Measurements from ENCODE around the gene SUGCT.

The SUGCT gene

DNA sequence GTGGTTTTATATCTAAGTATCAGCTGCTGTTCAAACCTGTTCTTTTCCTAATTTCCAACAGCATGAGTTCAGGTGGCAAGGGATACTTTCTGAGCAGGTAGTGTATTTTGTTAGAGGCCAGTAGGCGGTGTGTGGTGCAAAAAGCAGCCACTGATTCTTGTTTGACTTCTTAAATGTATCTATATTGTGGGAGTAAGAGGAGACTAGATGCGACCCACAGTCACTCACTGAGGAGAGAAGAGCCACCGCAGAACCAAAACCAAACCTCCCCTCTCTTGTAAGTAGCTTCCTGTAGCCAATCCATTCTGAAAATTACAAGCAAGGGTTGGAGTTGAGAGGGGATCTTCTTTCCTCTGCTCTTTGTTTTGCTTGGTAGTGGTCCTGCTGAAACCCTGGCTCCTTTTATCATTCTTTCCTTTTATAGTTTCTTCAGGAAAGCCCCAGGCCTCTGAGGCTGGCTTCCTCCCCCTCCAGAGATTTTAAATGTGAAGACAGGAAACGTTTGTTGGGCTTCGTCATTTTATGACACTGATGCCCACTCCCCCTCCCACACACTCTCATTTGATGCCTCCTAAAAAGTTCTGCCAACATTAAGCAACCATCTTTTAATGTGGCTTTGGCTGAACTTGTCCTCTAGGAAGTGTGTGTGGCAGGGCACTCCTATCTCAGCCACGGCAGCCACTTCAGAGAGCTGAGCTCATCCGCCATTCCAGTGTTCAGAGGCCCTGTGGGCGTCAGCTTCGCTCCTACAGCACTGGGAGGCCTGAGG lies 566.0 kb downstream of the SUGCT start:
- FAIRE-seq = no peak

DNA sequence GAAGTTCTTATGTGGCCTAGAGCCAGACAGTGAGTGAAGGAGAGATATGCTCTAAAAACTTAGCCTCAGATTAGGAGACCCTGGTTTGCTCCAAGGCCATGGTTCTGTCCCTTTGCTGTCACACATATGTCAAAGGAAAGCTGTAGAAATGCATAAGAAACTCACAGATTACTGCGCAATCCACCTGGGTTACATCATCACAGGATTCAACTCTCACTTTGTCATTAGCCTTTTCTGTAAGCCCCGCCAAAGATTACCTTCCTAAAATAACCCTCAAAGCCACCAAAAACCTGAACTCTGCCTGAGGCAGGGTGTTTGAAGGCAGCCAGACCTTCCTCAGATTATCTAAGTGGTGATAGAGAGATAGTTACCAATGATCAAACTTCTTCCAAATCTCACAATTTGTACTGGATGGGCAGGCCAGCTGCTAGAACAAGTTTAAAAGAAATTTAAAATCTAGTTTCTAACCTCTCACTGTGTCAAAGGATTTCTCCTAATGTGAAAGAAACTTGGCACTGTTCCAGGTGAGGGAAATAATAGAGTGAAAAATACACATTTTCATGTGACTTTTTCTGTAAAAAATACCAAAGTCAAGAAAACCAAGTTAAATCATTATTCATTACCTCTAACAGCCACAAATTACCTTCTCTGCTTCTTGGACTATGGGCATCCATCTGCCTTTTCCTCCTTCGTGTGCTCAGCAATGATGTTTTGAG lies 567.2 kb downstream of the SUGCT start:
- no peak for FAIRE-seq

DNA sequence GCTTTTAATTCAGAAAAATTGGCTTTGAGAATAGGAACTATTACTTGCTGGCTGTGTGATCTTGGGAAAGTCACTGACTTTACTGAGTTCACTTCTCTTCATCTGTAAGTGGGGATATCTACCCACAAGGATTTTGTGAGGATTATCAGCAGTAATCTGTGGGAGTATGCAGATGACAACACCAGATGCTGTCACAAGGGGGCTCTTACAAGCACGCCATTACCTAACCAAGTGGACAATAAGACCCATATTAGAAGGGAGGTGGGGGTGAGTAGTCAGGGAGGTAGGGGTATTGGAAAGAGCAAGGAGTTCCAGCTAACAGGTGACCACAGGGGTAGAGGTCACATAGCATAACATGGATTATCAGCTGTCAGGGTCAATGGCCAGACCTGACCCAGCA lies 569.4 kb downstream of the SUGCT start:
- FAIRE-seq = no peak

DNA sequence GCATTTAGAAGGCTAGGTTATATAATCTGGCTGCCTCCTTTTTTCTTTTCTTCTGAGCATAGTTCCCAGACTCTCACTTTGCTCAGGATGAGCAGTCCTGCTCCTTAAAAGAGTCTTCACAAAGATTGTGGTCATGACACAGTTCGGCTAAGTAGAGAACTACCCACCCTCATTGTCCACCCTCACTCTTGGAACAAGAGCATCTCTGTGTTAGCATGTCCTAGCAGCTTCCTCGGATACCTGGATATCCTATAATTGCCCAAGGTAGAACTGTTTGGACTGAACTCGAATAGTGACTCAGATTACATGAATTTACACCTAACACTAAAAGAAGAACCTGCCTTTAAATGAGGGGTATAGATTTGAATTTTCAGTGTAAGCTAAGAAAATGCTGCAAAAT lies 572.0 kb downstream of the SUGCT start:
- FAIRE-seq = no peak

DNA sequence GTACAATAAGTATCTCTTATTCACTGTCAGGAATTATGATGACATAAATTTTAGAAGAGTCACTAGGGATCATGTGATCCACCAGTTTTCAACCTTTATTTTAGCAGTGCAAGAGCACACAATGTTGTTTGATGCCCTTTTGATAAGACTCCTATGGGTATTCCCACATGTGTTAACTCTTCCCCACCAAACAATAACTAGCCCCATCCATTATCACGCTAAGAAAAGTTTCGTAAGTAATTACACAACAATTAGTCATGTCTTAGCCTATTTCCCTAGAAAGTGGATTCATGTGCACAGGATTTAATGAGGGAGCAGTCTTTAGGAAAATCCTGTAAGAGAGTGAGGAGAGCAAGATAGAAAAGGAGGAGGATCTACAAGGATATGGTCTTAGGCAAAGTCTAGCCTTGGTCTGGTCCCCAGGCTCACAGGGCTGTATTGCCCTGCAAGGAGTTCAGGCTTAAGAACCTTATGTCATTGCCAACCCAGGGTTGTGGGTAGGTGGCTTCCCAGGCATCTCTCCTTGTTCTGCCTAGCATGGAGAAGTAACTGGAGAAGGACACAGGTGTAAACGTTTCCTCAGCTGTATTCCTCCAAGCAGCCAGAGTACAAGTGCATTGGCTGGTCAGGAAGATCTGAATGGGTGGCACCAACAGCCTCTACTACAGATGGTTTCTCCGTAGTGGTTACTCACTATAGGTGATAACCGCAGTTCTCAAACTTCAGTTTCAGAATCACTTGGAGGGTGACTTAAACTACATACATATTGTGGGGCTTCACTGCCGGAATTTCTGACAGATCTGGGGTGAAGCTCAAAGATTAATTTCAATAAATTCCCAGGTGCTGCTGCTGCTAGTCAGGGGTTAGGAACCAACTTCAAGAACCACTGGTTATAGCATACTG lies 574.5 kb downstream of the SUGCT start:
- FAIRE-seq = no peak

DNA sequence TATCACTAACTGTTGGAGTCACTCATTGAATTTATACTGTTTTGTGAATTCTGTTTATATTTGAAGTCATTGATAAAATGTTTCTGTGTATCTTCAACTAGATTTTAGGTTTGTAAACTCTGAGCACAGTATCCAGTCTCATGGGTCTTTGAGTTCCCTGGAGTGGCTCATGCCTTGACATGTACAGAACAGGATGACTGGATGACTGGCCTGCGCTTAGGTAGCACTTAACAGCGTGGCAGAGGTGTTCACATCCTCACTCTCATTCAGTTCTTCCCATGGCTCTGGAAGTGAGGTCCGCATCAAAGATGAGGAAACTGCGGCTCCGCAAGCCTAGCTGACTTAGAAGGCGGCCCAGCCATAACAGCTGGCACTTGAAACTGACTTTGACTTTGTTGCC lies 576.9 kb downstream of the SUGCT start:
- FAIRE-seq = no peak

DNA sequence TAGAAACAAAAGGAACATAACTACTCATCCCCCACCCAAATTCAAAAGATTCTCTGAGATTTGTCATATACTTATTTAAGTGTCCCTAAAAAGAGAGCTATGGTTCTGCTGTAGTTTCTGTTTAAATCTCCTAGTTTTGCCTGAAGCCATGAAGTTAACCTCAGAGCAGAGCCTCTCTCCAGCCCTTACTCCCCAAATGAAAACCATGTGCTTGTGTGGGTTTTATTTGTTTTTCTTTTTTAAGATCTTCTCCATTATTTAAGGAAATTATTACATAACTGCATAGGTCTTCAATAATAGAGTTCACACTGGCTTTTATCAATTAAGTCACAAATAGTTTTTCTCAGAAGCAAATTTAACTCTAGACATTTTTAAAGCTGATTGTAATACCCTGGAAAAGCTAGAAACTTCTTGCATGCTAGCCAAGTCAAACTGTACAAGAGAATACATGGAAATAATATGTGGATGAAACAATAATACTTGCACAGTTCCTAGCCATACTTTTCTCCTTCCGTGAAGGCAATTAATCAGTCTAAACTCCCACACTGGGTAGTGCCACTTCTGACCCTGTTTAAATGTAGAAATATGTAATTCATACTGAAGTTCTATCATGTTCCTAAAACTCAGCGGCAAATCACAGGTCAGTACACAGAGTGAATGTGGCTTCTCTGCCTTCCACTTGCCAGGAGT lies 579.7 kb downstream of the SUGCT start:
- no peak for FAIRE-seq

DNA sequence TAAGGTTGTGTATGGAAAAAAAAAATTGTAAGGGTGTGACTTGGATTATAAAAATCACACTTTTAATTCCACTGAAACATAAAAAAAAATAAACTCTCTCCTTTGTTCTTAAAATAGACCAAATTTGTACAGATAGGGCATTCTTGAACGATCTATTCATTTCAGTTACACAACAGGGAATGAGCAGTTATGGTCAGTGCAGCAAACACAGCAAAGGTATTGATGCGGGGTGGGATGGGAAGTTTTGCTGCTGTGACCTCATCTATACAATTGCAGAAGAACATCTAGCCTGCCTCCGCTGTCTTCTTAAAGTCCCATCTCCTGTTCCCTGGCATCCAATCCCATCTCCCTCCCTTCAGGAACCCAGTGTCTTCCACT lies 580.2 kb downstream of the SUGCT start:
- FAIRE-seq = no peak

DNA sequence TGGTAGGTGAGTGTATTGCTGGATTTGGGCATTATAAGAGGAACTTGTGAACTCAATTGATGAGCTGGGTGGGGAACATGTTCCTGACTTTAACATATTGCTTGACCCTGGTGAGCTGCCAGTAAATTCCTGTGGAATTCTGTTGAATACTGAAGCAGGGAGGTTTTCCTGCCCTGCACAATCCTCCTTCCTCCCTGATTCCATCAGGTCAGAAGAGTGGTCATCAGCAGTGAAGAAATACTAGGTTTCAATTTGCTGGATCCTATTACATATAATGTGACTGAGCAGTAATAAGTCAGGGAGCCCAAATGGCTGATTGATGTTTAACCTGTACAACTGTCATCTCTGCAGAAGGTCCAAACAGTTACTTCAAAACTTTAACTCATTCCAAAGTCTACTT lies 581.2 kb downstream of the SUGCT start:
- FAIRE-seq = no peak

DNA sequence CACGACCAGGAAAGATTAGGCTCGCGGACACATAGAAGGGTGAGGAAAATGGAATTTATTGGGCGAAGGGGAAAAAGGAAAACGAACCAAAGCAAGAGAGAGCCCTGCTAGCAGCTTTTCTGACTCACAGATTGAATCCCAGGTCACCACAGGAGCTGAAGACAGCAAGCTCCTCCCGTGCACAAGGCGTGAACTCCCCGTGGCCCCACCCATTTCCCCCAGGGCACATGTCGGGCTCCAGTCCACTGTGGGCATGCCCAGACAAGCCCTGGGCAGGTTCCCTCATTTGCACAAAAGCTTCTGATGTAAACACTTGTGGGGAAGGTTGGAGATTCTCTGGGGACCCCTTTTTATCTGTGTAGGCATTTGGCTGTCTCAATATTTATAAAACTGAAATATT lies 582.4 kb downstream of the SUGCT start:
- FAIRE-seq = no peak

DNA sequence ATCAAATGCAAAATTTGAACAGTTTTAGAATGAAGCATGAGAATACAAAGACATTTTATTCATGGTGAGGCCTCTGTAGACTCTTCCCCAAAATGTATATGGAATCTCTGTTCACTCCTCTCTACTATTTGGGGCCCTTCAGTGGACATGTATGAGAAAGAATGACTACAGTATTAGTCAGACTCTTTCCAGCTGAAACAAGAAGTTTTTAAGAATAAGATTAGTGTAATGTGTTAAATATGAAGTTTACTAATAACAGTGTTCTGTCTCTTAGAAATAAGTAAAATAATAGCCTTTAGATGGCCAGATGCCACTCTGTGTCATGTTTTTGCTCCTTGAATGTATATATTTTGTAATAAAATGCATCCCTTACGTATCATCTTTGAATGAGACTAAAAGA lies 585.6 kb downstream of the SUGCT start:
- no peak for FAIRE-seq

DNA sequence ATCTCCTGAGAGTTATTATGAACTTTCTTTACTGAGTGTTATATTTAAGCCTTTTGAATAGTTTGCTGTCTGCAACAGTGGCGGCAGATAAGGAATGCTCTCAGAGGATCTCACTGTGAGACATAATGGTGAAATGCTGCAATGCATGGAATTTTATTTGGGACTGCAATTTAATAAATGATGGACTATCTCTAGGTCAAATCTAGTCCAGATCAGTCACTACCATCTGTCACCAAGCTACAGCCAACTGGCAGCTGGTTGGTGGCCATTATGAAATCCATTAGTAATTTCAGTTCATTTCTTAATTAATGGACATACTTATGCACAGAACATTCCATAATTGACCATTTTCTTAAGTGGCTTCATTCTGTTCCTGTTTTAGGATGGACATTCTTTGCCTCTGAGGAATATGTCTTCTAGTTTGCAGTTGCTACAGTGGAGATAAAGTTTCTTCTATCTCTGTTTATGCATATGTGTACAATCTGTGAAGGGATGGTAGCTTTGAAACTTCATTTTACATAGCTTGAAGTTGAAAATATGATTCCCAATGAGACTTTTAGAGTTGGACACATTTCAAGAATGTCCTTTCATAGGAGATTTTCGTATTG lies 586.6 kb downstream of the SUGCT start:
- FAIRE-seq = no peak

DNA sequence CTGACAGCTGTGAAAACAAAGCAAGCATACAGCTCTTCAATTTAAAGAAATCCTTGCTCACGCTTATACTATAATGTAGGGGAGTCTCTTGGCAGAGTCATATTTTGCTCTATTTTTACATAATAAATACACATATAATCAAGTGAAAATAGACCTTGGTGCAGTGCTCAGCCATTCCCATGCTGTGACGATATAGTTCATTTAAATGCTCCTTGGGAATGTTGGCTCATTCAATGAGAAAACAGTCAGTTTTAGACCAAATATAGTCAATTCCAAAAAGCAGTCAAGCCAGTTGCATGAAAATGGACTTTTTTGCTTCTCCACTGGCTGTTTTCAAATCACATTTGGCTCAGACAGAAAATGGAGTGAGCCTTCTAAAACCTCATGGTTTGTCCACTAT lies 587.4 kb downstream of the SUGCT start:
- FAIRE-seq = no peak

DNA sequence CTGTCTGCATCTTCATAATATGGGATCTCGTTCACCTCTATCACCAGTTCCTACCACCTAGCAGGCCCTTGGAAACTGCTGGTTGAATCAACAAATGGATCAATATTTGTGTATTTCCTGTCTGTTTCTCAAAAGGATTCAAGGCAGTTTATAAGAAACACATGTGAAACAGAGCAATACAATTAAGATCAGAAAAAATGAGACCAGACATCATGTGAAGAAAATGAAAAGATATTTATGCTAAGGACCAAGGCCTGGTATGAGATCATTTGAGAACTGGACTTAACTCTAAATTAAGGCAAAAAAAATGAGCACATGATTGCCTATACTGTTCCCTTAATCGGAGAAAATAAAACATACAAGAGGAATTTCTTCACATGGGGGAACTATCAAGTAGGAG lies 589.0 kb downstream of the SUGCT start:
- FAIRE-seq = no peak

DNA sequence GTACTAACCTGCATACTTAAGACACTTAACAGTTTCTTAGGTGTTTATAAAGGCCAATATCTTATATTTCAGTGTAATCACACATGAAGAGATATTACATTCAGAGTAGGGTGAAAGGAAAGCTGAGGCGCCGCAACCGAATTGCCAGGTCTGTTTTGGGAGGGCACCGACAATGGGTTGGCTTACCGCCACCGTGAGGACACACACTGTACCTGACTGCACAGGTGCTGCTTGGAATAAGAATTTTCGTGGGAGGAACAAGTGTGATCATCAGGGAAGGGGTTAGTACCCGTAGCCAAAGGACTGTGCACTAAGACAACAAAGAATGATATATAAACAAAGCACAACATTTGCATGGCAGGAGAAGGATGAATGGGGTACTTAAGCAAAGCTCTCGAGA lies 591.8 kb downstream of the SUGCT start:
- FAIRE-seq = no peak

DNA sequence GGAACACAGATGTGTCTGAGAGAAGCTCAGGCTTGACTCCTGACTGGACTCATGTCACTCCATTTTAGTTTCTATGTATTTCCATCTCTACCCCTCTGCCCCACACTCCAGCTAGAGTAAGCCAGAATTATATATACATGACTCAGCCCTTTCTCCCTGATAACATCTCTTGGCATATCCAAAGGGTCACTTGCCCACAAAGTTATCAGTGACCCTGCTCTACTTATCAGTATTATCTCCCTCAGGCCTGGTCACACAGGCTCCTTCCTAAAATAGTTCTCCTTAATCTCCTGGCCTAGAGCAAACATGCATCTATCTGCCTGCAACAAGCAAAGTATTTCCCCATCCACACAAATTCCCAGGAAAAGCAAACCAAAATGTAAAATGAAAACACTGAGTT lies 598.3 kb downstream of the SUGCT start:
- FAIRE-seq = no peak

DNA sequence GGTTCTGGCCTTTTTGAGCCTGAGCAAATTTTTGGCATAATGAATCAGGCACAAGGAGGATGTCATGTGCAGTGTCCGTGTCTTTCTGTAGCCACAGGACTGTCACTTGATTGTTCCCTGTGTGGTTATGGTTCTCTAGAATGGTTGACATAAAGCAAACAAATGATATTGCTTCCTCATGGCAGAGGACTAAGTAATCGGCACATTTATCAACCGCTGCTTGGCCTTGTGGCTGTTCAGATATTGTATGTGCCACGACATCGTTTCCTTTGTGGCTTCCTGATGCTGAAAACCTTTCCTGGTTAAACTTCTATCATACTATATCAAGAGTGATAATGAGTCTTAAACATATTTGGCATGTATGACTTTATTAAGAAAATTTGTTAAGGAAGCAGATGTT lies 598.8 kb downstream of the SUGCT start:
- no peak for FAIRE-seq

DNA sequence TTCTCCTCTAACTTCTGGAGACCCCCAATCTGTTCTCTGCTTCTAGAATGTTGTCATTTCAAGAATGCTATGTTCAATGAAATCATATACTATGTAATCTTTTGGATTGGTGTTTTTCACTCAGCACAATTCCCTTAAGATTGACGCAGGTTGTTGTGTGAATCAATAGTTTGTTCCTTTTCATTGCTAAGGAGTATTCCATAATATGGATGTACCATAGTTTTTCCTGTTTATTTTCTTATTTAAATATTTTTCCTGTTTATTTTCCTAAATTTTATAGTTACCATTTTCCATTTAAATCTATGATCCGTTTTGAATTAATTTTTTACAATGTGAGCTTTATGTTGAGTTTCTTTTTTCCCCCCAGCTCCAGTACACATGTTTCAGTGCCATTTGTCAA lies 604.5 kb downstream of the SUGCT start:
- no peak for FAIRE-seq

DNA sequence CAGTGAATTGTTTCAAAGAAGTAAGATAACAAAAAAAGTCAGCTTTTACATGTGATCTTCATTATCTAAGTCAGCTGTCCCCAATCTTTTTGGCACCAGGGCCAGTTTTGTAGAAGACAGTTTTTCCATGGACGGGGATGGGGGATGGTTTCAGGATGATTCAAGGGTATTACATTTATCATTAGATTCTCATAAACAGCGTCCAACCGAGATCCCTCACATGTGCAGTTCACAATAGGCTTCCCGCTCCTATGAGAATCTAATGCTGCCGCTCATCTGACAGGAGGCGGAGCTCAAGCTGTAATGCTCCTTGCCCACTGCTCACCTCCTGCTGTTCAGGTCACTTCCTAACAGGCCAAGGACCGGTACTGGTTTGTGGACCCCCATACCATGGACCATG lies 607.5 kb downstream of the SUGCT start:
- no peak for FAIRE-seq

DNA sequence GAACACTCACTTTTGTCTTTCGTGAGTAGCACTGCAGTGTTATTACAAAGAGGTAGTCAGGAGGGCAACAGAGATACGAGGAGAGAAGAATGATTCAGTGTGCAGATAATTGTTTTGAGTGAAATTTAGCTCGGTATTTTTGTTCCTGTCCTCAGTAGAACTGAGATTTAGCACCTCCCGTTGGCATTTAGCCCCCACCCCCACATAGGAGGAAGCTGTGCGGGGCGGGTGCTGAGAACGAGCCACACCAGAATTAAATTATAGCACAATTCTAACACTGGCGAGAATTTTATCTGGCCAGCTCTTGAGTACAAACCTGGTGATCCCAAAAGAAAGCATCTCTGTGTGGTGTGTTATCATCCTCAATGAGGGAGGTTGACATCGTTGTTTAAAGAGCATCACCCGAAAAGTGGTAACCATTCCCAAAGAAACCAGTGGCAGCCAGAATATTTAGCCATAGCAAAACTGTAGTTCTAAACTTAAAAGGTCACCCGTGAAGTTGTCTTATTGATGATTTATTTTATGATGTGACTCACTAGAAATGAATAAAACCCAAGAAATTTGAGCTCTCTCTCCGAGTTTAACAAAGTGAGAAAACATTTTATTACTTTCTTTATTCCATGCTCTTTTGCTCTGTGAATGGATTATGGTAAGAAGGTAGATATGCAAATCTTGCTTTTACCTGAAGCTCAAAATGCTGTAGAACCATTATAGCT lies 612.2 kb downstream of the SUGCT start:
- FAIRE-seq = no peak

DNA sequence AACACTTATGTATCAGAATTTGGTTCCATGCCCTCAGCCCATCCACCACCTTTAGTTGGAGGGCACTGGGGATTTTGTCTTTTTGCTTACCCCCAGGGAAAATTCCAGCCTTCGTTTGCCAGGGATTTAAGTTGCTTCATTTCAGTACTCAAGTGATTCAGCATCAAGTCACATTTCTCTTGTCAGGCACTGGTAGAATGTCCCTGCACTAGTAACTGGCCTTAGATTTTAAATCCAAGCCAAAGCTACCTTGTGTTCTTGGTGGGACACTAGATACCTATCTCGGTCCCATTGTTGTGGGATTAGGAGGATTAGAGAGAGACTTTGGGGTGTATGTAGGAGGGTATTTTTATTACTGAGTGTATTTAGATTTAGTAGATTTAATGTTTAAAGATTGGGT lies 613.1 kb downstream of the SUGCT start:
- FAIRE-seq = no peak

DNA sequence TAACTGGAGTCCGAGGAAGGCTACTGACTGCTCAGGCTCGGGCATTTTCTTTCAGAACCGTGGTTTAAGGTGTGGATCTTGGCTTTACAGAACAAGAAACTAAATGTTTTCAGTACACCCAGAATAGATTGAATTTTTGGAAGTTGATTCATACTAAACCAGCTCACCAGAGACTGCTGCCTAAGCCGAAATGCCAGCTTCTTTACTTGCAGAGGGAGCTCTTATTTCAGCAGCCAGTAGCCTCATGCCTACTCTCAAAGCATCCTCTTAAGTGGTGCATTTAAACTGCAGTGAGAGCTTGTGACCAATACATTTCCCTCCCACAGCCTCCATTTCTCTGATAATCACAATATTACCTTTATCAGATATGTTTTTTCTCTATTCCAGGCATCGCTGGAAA lies 615.1 kb downstream of the SUGCT start:
- FAIRE-seq = no peak
